ENCODE data around the gene PAIP2.
"Not testable (repeated sequence)": the region's sequence is repeated elsewhere in the genome, so short reads cannot be mapped to it uniquely, and the experiment has no call there.

The PAIP2 gene

GRCh38 chr5:139392678-139393496 lies 51.2 kb downstream of the PAIP2 start:
- peak; percentile 66 for DNase-seq (ENCODE audit: low read depth)

GRCh38 chr5:139393497-139394122 lies 52.0 kb downstream of the PAIP2 start:
- no peak for DNase-seq (ENCODE audit: low read depth)

GRCh38 chr5:139394123-139394653 lies 52.5 kb downstream of the PAIP2 start:
- DNase-seq (ENCODE audit: low read depth), result peak; percentile 29

GRCh38 chr5:139394654-139395566 lies 53.3 kb downstream of the PAIP2 start, which contains the start of gene PROB1:
PROB1 (minus strand) TSS chr5:139395104; CDS start chr5:139395081, 23 bp downstream.
- peak; percentile 23 for DNase-seq (ENCODE audit: low read depth)

- no peak for DNase-seq (ENCODE audit: low read depth)
Measured at GRCh38 chr5:139395844-139396640, 54.4 kb downstream of the PAIP2 start.

GRCh38 chr5:139396691-139397090 lies 55.0 kb downstream of the PAIP2 start:
- no peak for DNase-seq (ENCODE audit: low read depth)

- DNase-seq (ENCODE audit: low read depth), result no peak
Measured at GRCh38 chr5:139397921-139398320, 56.3 kb downstream of the PAIP2 start.

- DNase-seq (ENCODE audit: low read depth), result no peak
Measured at GRCh38 chr5:139399501-139400121, 58.0 kb downstream of the PAIP2 start.

- no peak for DNase-seq (ENCODE audit: low read depth)
Measured at GRCh38 chr5:139401546-139401945, 59.9 kb downstream of the PAIP2 start.

- DNase-seq (ENCODE audit: low read depth), result no peak
Measured at GRCh38 chr5:139402561-139403158, 61.0 kb downstream of the PAIP2 start.

- DNase-seq (ENCODE audit: low read depth), result no peak
Measured at GRCh38 chr5:139403418-139403786, 61.7 kb downstream of the PAIP2 start.

GRCh38 chr5:139403787-139404483 lies 62.3 kb downstream of the PAIP2 start, which contains the start of gene SPATA24:
SPATA24 (minus strand) TSS chr5:139404089; CDS start chr5:139404060, 29 bp downstream.
- DNase-seq (ENCODE audit: low read depth), result peak; percentile 97

GRCh38 chr5:139404484-139404840 lies 62.8 kb downstream of the PAIP2 start:
- DNase-seq (ENCODE audit: low read depth), result no peak

GRCh38 chr5:139406963-139407362 lies 65.3 kb downstream of the PAIP2 start:
- no peak for DNase-seq (ENCODE audit: low read depth)

GRCh38 chr5:139407517-139407916 lies 65.9 kb downstream of the PAIP2 start:
- DNase-seq (ENCODE audit: low read depth), result no peak

GRCh38 chr5:139408191-139408590 lies 66.5 kb downstream of the PAIP2 start:
- no peak for DNase-seq (ENCODE audit: low read depth)

GRCh38 chr5:139409116-139409515 lies 67.5 kb downstream of the PAIP2 start:
- not testable (repeated sequence) for DNase-seq (ENCODE audit: low read depth)

GRCh38 chr5:139410121-139410992 lies 68.7 kb downstream of the PAIP2 start:
- no peak for DNase-seq (ENCODE audit: low read depth)
